HepG2 (cell line): Measurements from ENCODE around the gene RERE. TPM values are rescaled to one million over a fixed set of nuclear protein-coding genes. Genes with fewer than 3 reads are reported as not detected.

Experiments used
- ATRX ChIP-seq: sonication (generic); formaldehyde crosslinking; IDR thresholded peaks from 2 replicates; pipeline ENCODE4 v1.4.0; 2020; ENCODE audit warnings: missing genetic modification reagents, borderline replicate concordance
- BCL6 ChIP-seq: IDR thresholded peaks from 2 replicates; pipeline ENCODE4 v1.6.1; 2016; ENCODE audit warnings: missing genetic modification reagents, missing compliant biosample characterization
- CBFB ChIP-seq: sonication (generic); formaldehyde crosslinking; IDR thresholded peaks from 2 replicates; pipeline ENCODE4 v1.4.0; 2020; ENCODE audit warnings: missing genetic modification reagents
- FOXA1 ChIP-seq, 2 experiments: fragments of 450-650 bp in 1 of 2; sonication (generic) in 1 of 2; formaldehyde crosslinking in 1 of 2; IDR thresholded peaks; 2 replicates each; pipeline versions ENCODE4 v1.4.0 to v1.6.1; 2016 to 2020; ENCODE audit warnings: missing genetic modification reagents in 1 of 2
- HOXA3 ChIP-seq: sonication (generic); formaldehyde crosslinking; IDR thresholded peaks from 2 replicates; pipeline ENCODE4 v1.5.0; 2020; ENCODE audit warnings: missing genetic modification reagents
- KLF16 ChIP-seq, 2 experiments: sonication (generic) in 1 of 2; formaldehyde crosslinking in 1 of 2; IDR thresholded peaks; 2 replicates each; pipeline versions ENCODE4 v1.6.1 to v1.8.0; 2016 to 2023; ENCODE audit warnings: missing genetic modification reagents in 2 of 2, missing compliant biosample characterization in 1 of 2
- MAFK ChIP-seq, 2 experiments: IDR thresholded peaks in 1 of 2; conservative IDR thresholded peaks in 1 of 2; 2 replicates each; pipeline ENCODE4 v1.6.1; 2011; ENCODE audit warnings: improper control_type of control experiment in 2 of 2, low read length in 2 of 2
- NCOA1 ChIP-seq: sonication (generic); formaldehyde crosslinking; IDR thresholded peaks from 2 replicates; pipeline ENCODE4 v1.9.0; 2021; ENCODE audit warnings: missing genetic modification reagents
- RXRA ChIP-seq: sonication (generic); formaldehyde crosslinking; IDR thresholded peaks from 2 replicates; pipeline ENCODE4 v1.5.1; 2020; ENCODE audit warnings: missing genetic modification reagents
- RXRB ChIP-seq: IDR thresholded peaks from 2 replicates; pipeline ENCODE4 v1.6.1; 2016; ENCODE audit warnings: borderline replicate concordance, missing genetic modification reagents, missing compliant biosample characterization
- THRA ChIP-seq: sonication (generic); formaldehyde crosslinking; IDR thresholded peaks from 2 replicates; pipeline ENCODE4 v1.4.0; 2020; ENCODE audit warnings: missing genetic modification reagents, borderline replicate concordance
- ZNF501 ChIP-seq: sonication (generic); formaldehyde crosslinking; IDR thresholded peaks from 2 replicates; pipeline ENCODE4 v1.5.1; 2020; ENCODE audit warnings: mild to moderate bottlenecking, moderate library complexity, missing genetic modification reagents
- ZNF775 ChIP-seq: sonication (generic); formaldehyde crosslinking; IDR thresholded peaks from 2 replicates; pipeline ENCODE4 v1.4.0; 2020; ENCODE audit warnings: missing genetic modification reagents, mild to moderate bottlenecking, moderate library complexity, borderline replicate concordance
- ZNF788 ChIP-seq: sonication (generic); formaldehyde crosslinking; IDR thresholded peaks from 2 replicates; pipeline ENCODE4 v1.5.0; 2020; ENCODE audit warnings: mild to moderate bottlenecking, missing genetic modification reagents, borderline replicate concordance
- ZNF792 ChIP-seq: IDR thresholded peaks from 2 replicates; pipeline ENCODE4 v1.6.1; 2016
- ZNF816 ChIP-seq: sonication (generic); formaldehyde crosslinking; IDR thresholded peaks from 2 replicates; pipeline ENCODE4 v1.8.0; 2022; ENCODE audit warnings: missing genetic modification reagents, mild to moderate bottlenecking, borderline replicate concordance
- polyA plus RNA-seq, 8 experiments: library from polyadenylated mRNA; depleted of rRNA in 3 of 8; stranded (reverse) in 7 of 8; unstranded in 1 of 8; fragments of >200 nt; fragmentation: Illumina TruSeq in 4 of 8; extraction: Trizol in 4 of 8; gene quantifications; 2 replicates each; pipeline versions ENCODE4 v1.2.1 to v1.2.3, GENCODE V29; 2011 to 2016; ENCODE audit warnings: low read depth in 4 of 8, missing spikeins in 1 of 8, mixed read lengths in 1 of 8; ENCODE audit not compliant: insufficient read depth in 1 of 8
- total RNA-seq, 5 experiments: library from RNA; depleted of rRNA; stranded (reverse); fragments of >200 nt; fragmentation: Illumina TruSeq; extraction: Trizol; gene quantifications; 2 replicates each; pipeline ENCODE4 v1.2.3, GENCODE V29; 2016; ENCODE audit warnings: low read depth in 1 of 5
- TF ChIP-seq, protein P1 (sequence below): sonication (generic); formaldehyde crosslinking; IDR thresholded peaks from 2 replicates; pipeline ENCODE4 v1.4.0; 2020; ENCODE audit warnings: missing genetic modification reagents
- TF ChIP-seq, protein P2 (sequence below): sonication (generic); formaldehyde crosslinking; IDR thresholded peaks from 2 replicates; pipeline ENCODE4 v1.4.0; 2020; ENCODE audit warnings: missing genetic modification reagents
- TF ChIP-seq, protein P3 (sequence below): sonication (generic); formaldehyde crosslinking; IDR thresholded peaks from 2 replicates; pipeline ENCODE4 v1.5.0; 2020; ENCODE audit warnings: mild to moderate bottlenecking, missing genetic modification reagents, borderline replicate concordance

RERE gene
- total and polyA plus RNA-seq, 2 of the 13 experiments (the other 11 are each of a cell fraction or from before 2014, with no cell fraction given) = 18.3 to 21.9 TPM

DNA sequence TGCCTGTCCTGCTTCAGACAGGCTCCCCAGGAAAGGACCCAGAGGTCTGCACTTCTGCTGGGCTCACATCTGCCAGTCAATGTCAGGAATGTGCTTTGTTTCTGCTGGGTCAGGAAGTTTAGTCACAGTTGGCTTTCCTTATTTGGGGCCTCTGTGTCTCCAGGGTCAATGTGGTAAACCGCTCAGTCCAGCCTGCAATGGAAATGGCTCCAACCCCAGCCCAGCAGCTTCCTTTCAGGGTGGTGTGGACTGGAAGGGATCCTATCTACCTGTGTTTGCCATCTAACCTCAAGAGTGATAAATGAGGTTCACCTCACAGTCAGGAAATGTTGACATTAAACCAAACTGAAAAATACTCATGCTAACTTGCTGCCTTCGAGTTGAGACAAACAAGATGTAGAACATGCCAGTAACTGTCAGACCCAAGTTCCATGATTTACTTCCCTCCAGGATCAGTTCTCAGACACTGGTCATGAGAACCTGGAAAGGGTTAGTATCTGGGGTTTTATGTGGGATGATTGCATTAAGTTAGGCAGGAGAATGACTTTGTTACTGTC lies 40.8 kb upstream of the RERE start (continued):
- TF ChIP-seq BCL6 (CRISPR knock-in tag) = peak; percentile 76; the same call in 1 of the 2 replicates
- TF ChIP-seq, protein P1, sequence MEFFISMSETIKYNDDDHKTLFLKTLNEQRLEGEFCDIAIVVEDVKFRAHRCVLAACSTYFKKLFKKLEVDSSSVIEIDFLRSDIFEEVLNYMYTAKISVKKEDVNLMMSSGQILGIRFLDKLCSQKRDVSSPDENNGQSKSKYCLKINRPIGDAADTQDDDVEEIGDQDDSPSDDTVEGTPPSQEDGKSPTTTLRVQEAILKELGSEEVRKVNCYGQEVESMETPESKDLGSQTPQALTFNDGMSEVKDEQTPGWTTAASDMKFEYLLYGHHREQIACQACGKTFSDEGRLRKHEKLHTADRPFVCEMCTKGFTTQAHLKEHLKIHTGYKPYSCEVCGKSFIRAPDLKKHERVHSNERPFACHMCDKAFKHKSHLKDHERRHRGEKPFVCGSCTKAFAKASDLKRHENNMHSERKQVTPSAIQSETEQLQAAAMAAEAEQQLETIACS (CRISPR knock-in tag) = no peak
- peak; percentile 62 for TF ChIP-seq HOXA3
- no peak for TF ChIP-seq ZNF816 (CRISPR knock-in tag)
- no peak for TF ChIP-seq ZNF775 (CRISPR knock-in tag)
- no peak for TF ChIP-seq NCOA1
- TF ChIP-seq, protein P2, sequence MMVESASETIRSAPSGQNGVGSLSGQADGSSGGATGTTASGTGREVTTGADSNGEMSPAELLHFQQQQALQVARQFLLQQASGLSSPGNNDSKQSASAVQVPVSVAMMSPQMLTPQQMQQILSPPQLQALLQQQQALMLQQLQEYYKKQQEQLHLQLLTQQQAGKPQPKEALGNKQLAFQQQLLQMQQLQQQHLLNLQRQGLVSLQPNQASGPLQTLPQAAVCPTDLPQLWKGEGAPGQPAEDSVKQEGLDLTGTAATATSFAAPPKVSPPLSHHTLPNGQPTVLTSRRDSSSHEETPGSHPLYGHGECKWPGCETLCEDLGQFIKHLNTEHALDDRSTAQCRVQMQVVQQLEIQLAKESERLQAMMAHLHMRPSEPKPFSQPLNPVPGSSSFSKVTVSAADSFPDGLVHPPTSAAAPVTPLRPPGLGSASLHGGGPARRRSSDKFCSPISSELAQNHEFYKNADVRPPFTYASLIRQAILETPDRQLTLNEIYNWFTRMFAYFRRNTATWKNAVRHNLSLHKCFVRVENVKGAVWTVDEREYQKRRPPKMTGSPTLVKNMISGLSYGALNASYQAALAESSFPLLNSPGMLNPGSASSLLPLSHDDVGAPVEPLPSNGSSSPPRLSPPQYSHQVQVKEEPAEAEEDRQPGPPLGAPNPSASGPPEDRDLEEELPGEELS (CRISPR knock-in tag) = peak; percentile 69
- no peak for TF ChIP-seq THRA (CRISPR knock-in tag)
- TF ChIP-seq ZNF501 (CRISPR knock-in tag) = 0 out of 2 replicates have a peak, but pooled peaks have one; percentile 6
- peak; percentile 53; the same call in 1 of the 2 replicates for TF ChIP-seq RXRB (CRISPR knock-in tag)
- TF ChIP-seq ZNF788 (CRISPR knock-in tag) = peak; percentile 22; the same call in 1 of the 2 replicates
- TF ChIP-seq CBFB (CRISPR knock-in tag) = 0 out of 2 replicates have a peak, but pooled peaks have one; percentile 68
- TF ChIP-seq FOXA1 (IDR thresholded peaks at IDR 0.05) = no peak
- peak; percentile 59; the same call in 1 of the 2 replicates for TF ChIP-seq FOXA1 (CRISPR knock-in tag; IDR thresholded peaks at IDR 0.05)
- TF ChIP-seq ZNF792 = peak; percentile 83
- TF ChIP-seq, protein P3, sequence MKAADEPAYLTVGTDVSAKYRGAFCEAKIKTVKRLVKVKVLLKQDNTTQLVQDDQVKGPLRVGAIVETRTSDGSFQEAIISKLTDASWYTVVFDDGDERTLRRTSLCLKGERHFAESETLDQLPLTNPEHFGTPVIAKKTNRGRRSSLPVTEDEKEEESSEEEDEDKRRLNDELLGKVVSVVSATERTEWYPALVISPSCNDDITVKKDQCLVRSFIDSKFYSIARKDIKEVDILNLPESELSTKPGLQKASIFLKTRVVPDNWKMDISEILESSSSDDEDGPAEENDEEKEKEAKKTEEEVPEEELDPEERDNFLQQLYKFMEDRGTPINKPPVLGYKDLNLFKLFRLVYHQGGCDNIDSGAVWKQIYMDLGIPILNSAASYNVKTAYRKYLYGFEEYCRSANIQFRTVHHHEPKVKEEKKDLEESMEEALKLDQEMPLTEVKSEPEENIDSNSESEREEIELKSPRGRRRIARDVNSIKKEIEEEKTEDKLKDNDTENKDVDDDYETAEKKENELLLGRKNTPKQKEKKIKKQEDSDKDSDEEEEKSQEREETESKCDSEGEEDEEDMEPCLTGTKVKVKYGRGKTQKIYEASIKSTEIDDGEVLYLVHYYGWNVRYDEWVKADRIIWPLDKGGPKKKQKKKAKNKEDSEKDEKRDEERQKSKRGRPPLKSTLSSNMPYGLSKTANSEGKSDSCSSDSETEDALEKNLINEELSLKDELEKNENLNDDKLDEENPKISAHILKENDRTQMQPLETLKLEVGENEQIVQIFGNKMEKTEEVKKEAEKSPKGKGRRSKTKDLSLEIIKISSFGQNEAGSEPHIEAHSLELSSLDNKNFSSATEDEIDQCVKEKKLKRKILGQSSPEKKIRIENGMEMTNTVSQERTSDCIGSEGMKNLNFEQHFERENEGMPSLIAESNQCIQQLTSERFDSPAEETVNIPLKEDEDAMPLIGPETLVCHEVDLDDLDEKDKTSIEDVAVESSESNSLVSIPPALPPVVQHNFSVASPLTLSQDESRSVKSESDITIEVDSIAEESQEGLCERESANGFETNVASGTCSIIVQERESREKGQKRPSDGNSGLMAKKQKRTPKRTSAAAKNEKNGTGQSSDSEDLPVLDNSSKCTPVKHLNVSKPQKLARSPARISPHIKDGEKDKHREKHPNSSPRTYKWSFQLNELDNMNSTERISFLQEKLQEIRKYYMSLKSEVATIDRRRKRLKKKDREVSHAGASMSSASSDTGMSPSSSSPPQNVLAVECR (CRISPR knock-in tag) = peak; percentile 40; the same call in 1 of the 2 replicates
- TF ChIP-seq MAFK (conservative IDR thresholded peaks at IDR 0.05 in 1 of 2, IDR thresholded peaks at IDR 0.05 in 1 of 2; ENCODE audit: low read length in 2 of 2) = peak; percentile 67 to 90
- TF ChIP-seq RXRA (CRISPR knock-in tag) = peak; percentile 61; the same call in 1 of the 2 replicates
- 0 out of 4 replicates have a peak, but pooled peaks of 1 of the 2 experiments have one; percentile 27 for TF ChIP-seq KLF16 (CRISPR knock-in tag; IDR thresholded peaks at IDR 0.05)
- TF ChIP-seq ATRX = peak; percentile 68; the same call in 1 of the 2 replicates
